Activated CD4-positive, alpha-beta T cell treated with anti-CD3 and anti-CD28 coated beads, Interleukin-2, amount 50 U/mL, for 24 hours (primary cell): Measurements from ENCODE around the gene PNPLA4.

Experiments
- DNase-seq, 2 donors: peaks; one replicate each; pipeline ENCODE4 v3.0.0-alpha.2; 2020; ENCODE audit warnings: low read depth in 1 of 2, low spot score in 1 of 2

PNPLA4 gene

DNA sequence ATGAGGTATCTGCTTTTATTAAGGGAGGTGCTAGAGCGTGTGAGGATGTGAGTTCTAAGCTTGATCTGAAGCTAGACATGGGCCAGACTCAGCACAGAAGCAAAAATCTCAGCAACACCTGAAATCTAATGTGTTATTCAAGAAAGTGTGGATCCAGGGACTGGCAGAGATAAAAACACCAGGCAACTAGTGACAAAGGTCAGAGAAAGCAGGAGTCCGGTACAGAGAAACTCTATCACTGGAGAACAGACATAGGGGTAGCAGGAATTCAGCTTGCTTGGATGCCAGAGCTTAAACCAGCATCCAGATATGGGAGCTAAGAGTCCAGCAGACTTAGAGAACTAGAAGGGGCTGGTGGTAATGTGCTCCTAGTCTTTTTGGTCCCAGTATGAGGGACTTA lies 50.3 kb downstream of the PNPLA4 start:
- DNase-seq, result no peak

DNA sequence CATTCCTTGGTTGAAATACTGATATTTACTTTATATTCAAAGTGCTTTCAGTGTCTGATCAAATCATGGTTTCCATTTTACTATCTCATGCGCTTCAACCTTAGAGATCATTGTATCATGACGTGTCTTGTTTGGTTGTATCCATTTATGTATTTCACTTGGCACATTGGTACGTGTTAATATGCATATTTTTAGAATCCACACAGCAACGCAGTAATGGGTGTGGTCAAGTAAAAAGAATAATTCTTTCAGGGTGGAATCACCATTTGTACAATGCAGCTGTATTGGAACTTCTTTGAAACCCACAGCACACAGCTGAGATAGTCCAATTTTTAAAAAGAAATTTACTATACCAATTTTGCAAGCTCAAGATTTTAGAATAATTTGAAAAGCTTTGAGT lies 55.2 kb downstream of the PNPLA4 start:
- no peak for DNase-seq

DNA sequence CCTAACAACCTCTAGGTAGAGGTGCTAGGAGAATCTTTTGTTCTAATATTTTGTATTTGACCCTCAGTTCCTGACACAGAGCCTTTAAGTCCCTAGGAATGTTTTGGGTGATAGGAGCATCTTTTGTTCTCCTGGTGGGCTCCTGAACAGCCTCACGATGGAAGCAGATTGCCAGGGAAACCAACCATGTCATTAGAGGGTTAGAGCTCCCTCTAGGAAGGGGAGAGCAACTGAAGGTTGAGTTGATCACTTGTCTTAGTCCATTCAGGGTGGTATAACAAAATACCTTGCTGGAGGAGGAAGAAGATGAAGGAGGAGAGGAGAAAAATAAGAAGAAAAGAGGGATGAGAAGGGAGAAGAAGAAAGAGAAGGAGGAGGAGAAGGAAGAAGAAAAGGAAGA lies 75.0 kb downstream of the PNPLA4 start:
- DNase-seq, result no peak
